Common myeloid progenitor, CD34-positive (primary cell): ENCODE measurements around the gene CUEDC1.

Experiments
- CTCF ChIA-PET: fragments of 350-600 bp; sonication (Branson Sonifier 250); formaldehyde crosslinking; loops from one replicate; lab custom pipeline; 2021; ENCODE audit warnings: antibody characterized with exemption; lab: Charles Lee
- POLR2A ChIA-PET: fragments of 350-600 bp; sonication (Branson Sonifier 250); formaldehyde crosslinking; loops from one replicate; lab custom pipeline; 2021; ENCODE audit warnings: antibody characterized with exemption; lab: Charles Lee
- DNase-seq, 3 donors: peaks; one replicate each; pipeline versions ENCODE4 v3.0.0 to v3.0.0-alpha.2; 2013
- H3K27ac ChIP-seq, 2 experiments: 1 replicate in 1 of 2; 2 replicates in 1 of 2; pipeline ENCODE4 v1.7.0; 2013; ENCODE audit warnings: inconsistent platforms in 2 of 2, low read length in 2 of 2, mild to moderate bottlenecking in 2 of 2, low read depth in 1 of 2, moderate library complexity in 1 of 2; ENCODE audit not compliant: severe bottlenecking in 2 of 2, insufficient read depth in 1 of 2, poor library complexity in 1 of 2
- H3K27me3 ChIP-seq, 5 experiments: replicated peaks in 2 of 5; 1 replicate in 3 of 5; 2 replicates in 2 of 5; pipeline versions ENCODE4 v1.6.1 to v1.7.0; 2013; ENCODE audit warnings: low read length in 4 of 5, mild to moderate bottlenecking in 2 of 5, moderate library complexity in 2 of 5, inconsistent platforms in 1 of 5; ENCODE audit not compliant: insufficient read depth in 5 of 5, control insufficient read depth in 4 of 5
- H3K36me3 ChIP-seq, 4 experiments: 1 replicate in 2 of 4; 2 replicates in 2 of 4; pipeline versions ENCODE4 v1.6.1 to v1.7.0; 2013; ENCODE audit warnings: low read length in 3 of 4, control low read depth in 1 of 4, mild to moderate bottlenecking in 1 of 4; ENCODE audit not compliant: control insufficient read depth in 4 of 4, insufficient read depth in 4 of 4
- H3K4me1 ChIP-seq, 4 experiments: 1 replicate in 3 of 4; 2 replicates in 1 of 4; pipeline versions ENCODE4 v1.6.1 to v1.7.1; 2013; ENCODE audit warnings: low read length in 3 of 4, mild to moderate bottlenecking in 3 of 4, control low read depth in 1 of 4, inconsistent platforms in 1 of 4, moderate library complexity in 1 of 4; ENCODE audit not compliant: control insufficient read depth in 4 of 4, insufficient read depth in 4 of 4; ENCODE audit errors: control extremely low read depth in 1 of 4
- H3K4me3 ChIP-seq, 7 experiments: 1 replicate in 4 of 7; 2 replicates in 3 of 7; pipeline versions ENCODE4 v1.5.1 to v1.7.0; 2013; ENCODE audit warnings: mild to moderate bottlenecking in 7 of 7, low read length in 6 of 7, moderate library complexity in 6 of 7, inconsistent platforms in 2 of 7, low read depth in 2 of 7, control low read depth in 1 of 7; ENCODE audit not compliant: insufficient read depth in 4 of 7, control insufficient read depth in 1 of 7; ENCODE audit errors: extremely low read depth in 1 of 7
- H3K9me3 ChIP-seq, 5 experiments: 1 replicate in 4 of 5; 2 replicates in 1 of 5; pipeline versions ENCODE4 v1.6.1 to v1.7.1; 2013; ENCODE audit warnings: low read length in 4 of 5, mild to moderate bottlenecking in 2 of 5, inconsistent platforms in 1 of 5, low read depth in 1 of 5, moderate library complexity in 1 of 5; ENCODE audit not compliant: control insufficient read depth in 4 of 5, insufficient read depth in 2 of 5; ENCODE audit errors: control extremely low read depth in 1 of 5
- WGBS: methylation state at CpG from one replicate; pipeline ENCODE4 v1.1.5; 2013; ENCODE audit not compliant: insufficient coverage; 5-methylcytosine and 5-hydroxymethylcytosine counted together

Gene CUEDC1

DNA sequence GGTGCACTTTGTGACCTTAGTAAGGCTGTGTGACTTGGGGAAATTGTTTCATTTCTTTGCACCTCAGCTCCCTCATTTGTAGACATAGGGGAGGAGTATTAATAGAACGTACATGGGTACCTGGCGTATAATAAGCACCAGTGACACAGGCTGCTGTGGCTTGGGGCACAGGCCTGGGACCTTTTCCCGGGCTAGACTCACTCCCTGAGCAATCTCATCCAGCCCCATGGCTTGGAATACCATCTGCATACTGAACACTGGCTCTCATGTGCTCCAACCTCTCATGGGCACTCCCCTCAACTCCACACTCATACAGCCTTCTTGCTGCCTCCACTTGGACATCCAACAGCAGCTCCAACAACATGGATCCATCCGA, 64.4 kb downstream of the CUEDC1 start:
- H3K4me3 ChIP-seq, result no peak overlapping the region
- ChIA-PET CTCF (interaction anchor here (0.9 to 4.9 kb wide), 11 partner anchors 7 to 106 kb away, joined by 3 to 37 read pairs (median 4); no protein-coding TSS in a partner anchor), POLR2A (no interaction called here)
- no peak for DNase-seq
- peaks cover 0 to 52% (median 43%) of the 10 kb centered on the region in 4 experiments for H3K4me1 ChIP-seq
- H3K36me3 ChIP-seq, result no peaks in the 10 kb centered on the region
- no peaks in the 10 kb centered on the region for H3K9me3 ChIP-seq
- WGBS, result 100% methylated on average over 2 of the region's 4 CpGs
- no peaks in the 10 kb centered on the region for H3K27me3 ChIP-seq
- H3K27ac ChIP-seq, result no peak overlapping the region

- CTCF ChIA-PET, result interaction anchor here (0.8 to 4.9 kb wide), 10 partner anchors 8 to 107 kb away, joined by 3 to 37 read pairs (median 4); no protein-coding TSS in a partner anchor
- H3K4me1 ChIP-seq, result peaks cover 0 to 46% (median 38%) of the 10 kb centered on the region in 4 experiments
- H3K9me3 ChIP-seq, result no peaks in the 10 kb centered on the region
- H3K36me3 ChIP-seq, result no peaks in the 10 kb centered on the region
- 91% methylated on average over 7 of the region's 11 CpGs for WGBS
- DNase-seq, result no peak
- POLR2A ChIA-PET, result no interaction called here
- H3K27ac ChIP-seq, result no peak overlapping the region
- no peaks in the 10 kb centered on the region for H3K27me3 ChIP-seq
- no peak overlapping the region for H3K4me3 ChIP-seq
Measured at GRCh38 chr17:57889892-57890856, 65.0 kb downstream of the CUEDC1 start.

- ChIA-PET CTCF (interaction anchor here (2.0 to 4.9 kb wide), 5 partner anchors 9 to 32 kb away, joined by 4 to 37 read pairs (median 12); no protein-coding TSS in a partner anchor), POLR2A (no interaction called here)
- peaks cover 0 to 37% (median 35%) of the 10 kb centered on the region in 4 experiments for H3K4me1 ChIP-seq
Measured at GRCh38 chr17:57889252-57889651, 66.0 kb downstream of the CUEDC1 start.

GRCh38 chr17:57888311-57889216, 66.6 kb downstream of the CUEDC1 start:
- Histone ChIP-seq H3K36me3 (no peaks in the 10 kb centered on the region), H3K4me1 (peaks cover 0 to 31% (median 30%) of the 10 kb centered on the region in 4 experiments), H3K4me3 (no peak overlapping the region), H3K9me3 (no peaks in the 10 kb centered on the region), H3K27ac (no peak overlapping the region), H3K27me3 (no peaks in the 10 kb centered on the region)
- no peak for DNase-seq
- POLR2A ChIA-PET, result no interaction called here
- CTCF ChIA-PET, result interaction anchor here (0.7 to 3.5 kb wide), 4 partner anchors 9 to 30 kb away, joined by 3 to 22 read pairs (median 5); no protein-coding TSS in a partner anchor
- WGBS, result 92% methylated on average over 4 of the region's 12 CpGs

More at GRCh38 chr17:57889252-57889651, 66.0 kb downstream of the CUEDC1 start:
- Histone ChIP-seq H3K36me3 (no peaks in the 10 kb centered on the region), H3K27ac (no peak overlapping the region), H3K9me3 (no peaks in the 10 kb centered on the region), H3K27me3 (no peaks in the 10 kb centered on the region), H3K4me3 (no peak overlapping the region)
- no peak for DNase-seq
- 100% methylated on average over 1 of the region's 2 CpGs for WGBS

GRCh38 chr17:57887161-57887560, 68.1 kb downstream of the CUEDC1 start:
- DNase-seq, result no peak
- POLR2A ChIA-PET, result interaction anchor here (0.6 to 0.7 kb wide), 2 partner anchors 33 to 401 kb away, joined by 3 to 7 read pairs; no protein-coding TSS in a partner anchor

DNA sequence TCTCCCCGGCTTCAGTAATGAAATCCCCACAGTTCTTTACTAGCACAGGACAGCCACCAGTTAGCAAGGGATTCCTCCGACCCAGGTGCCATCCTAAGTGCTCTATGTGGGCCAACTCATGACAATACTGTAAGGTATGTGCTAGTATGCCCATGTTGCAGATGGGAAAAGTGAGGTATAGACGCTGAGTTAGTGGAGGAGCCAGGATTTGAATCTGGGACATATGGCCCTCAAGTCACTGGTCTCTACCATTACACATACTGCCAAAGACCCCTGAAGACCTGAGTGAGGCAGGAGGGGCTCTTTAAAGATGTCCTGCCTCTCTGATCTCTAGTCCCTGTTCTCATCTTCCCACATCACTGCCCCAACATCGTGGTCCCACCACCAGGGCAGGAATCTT, 69.2 kb downstream of the CUEDC1 start:
- no peak overlapping the region for H3K4me3 ChIP-seq
- ChIA-PET POLR2A (no interaction called here), CTCF (interaction anchor here (1.3 to 1.5 kb wide), 2 partner anchors 8 to 60 kb away, joined by 4 to 5 read pairs; no protein-coding TSS in a partner anchor)
- peaks cover 0 to 14% (median 10%) of the 10 kb centered on the region in 4 experiments for H3K4me1 ChIP-seq
- H3K27ac ChIP-seq, result no peak overlapping the region
- no peaks in the 10 kb centered on the region for H3K36me3 ChIP-seq
- 92% methylated on average over 2 of the region's 4 CpGs for WGBS
- no peaks in the 10 kb centered on the region for H3K9me3 ChIP-seq
- no peak for DNase-seq
- H3K27me3 ChIP-seq, result no peaks in the 10 kb centered on the region

More at GRCh38 chr17:57887161-57887560, 68.1 kb downstream of the CUEDC1 start:
- H3K4me1 ChIP-seq, result peaks cover 0 to 18% (median 16%) of the 10 kb centered on the region in 4 experiments
- no peaks in the 10 kb centered on the region for H3K36me3 ChIP-seq
- no peaks in the 10 kb centered on the region for H3K27me3 ChIP-seq
- 92% methylated on average over 2 of the region's 4 CpGs for WGBS
- H3K9me3 ChIP-seq, result no peaks in the 10 kb centered on the region
- H3K27ac ChIP-seq, result no peak overlapping the region
- CTCF ChIA-PET, result interaction anchor here (0.6 to 1.5 kb wide), 5 partner anchors 9 to 33 kb away, joined by 3 to 5 read pairs (median 3); no protein-coding TSS in a partner anchor
- no peak overlapping the region for H3K4me3 ChIP-seq
